ENCODE data around the gene PSMD5. TPM values are rescaled to one million over a fixed set of nuclear protein-coding genes. Genes with fewer than 3 reads are reported as not detected.

PSMD5 gene
- total RNA-seq, 1 experiment from 2014 or later, result 86.4 TPM

DNA sequence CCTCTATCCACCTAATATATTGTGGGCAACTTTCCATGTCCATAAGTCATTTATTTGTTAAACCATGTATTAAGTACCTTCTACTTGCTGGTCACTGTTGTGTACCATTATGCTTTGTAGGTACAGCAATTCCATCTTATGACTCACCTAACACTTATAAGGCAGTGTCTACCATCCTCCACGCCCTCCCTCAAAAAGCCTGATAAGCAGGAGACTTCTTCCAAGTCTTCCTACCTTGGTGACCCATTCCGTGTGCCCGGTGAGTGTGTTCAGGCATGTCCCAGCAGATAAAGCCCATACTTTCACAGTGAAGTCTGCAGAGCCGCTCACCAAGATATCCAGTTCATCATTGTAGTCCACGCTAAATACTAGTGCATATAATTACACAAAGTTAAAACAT, 66.9 kb downstream of the PSMD5 start:
- CTCF ChIA-PET, result no interaction called here
- H3K9me3 ChIP-seq (ENCODE audit: insufficient read depth, low read depth), result no peaks in the 10 kb centered on the region
- H2AFZ ChIP-seq, result no peak overlapping the region
- no peaks in the 10 kb centered on the region for H3K9me2 ChIP-seq (ENCODE audit: insufficient read depth)
- TF ChIP-seq, protein P1, sequence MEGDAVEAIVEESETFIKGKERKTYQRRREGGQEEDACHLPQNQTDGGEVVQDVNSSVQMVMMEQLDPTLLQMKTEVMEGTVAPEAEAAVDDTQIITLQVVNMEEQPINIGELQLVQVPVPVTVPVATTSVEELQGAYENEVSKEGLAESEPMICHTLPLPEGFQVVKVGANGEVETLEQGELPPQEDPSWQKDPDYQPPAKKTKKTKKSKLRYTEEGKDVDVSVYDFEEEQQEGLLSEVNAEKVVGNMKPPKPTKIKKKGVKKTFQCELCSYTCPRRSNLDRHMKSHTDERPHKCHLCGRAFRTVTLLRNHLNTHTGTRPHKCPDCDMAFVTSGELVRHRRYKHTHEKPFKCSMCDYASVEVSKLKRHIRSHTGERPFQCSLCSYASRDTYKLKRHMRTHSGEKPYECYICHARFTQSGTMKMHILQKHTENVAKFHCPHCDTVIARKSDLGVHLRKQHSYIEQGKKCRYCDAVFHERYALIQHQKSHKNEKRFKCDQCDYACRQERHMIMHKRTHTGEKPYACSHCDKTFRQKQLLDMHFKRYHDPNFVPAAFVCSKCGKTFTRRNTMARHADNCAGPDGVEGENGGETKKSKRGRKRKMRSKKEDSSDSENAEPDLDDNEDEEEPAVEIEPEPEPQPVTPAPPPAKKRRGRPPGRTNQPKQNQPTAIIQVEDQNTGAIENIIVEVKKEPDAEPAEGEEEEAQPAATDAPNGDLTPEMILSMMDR (conservative IDR thresholded peaks at IDR 0.05), result no peak
- TF ChIP-seq EZH2 (IDR thresholded peaks at IDR 0.05; ENCODE audit: low read depth), result no peak
- no peak overlapping the region for H3K27ac ChIP-seq
- peaks cover 8% of the 10 kb centered on the region; the same call in 1 of the 2 replicates for H4K20me1 ChIP-seq (ENCODE audit: insufficient read depth)
- H3K79me2 ChIP-seq (ENCODE audit: low read depth), result peaks cover 5% of the 10 kb centered on the region; the same call in 1 of the 2 replicates
- peaks cover 16% of the 10 kb centered on the region; the same call in 1 of the 2 replicates for H3F3A ChIP-seq (ENCODE audit: insufficient read depth, low read depth)
- BruUV-seq (replicated peaks), result no TSS peak
- no peak overlapping the region for H3K4me3 ChIP-seq
- no peaks in the 10 kb centered on the region for H3K27me3 ChIP-seq (ENCODE audit: insufficient read depth, low read depth)
- H3K4me1 ChIP-seq (replicated peaks; ENCODE audit: insufficient read depth), result 0 out of 2 replicates have a peak, but pooled peaks cover 10% of the 10 kb centered on the region
- H3K36me3 ChIP-seq (ENCODE audit: low read depth), result peaks cover 27% of the 10 kb centered on the region
- no peak overlapping the region for H3K4me2 ChIP-seq
- no peak for DNase-seq
- POLR2A ChIA-PET (ENCODE audit: unreplicated experiment), result no interaction called here
- intact Hi-C loops (cut with micrococcal nuclease; ENCODE audit: unreplicated experiment), result no loop called here

DNA sequence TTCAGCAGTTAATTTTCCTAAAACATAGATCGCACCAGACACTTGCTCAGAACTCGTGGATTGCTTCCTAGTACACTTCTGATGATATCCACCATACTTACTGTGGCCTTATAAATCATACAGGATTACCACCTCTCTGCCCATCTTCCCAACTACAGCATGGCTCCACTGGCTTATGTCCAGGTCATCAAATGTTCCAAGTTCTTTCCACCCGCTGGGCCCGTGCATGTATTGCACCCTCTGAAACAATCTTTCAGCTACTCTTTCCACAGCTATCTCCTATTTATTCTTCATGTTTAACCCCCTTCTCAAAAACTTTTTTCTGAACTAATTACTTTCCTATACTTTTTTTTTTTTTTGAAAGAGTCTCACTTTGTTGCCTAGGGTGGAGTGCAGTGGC, 68.0 kb downstream of the PSMD5 start:
- intact Hi-C loops (cut with micrococcal nuclease; ENCODE audit: unreplicated experiment), result no loop called here

DNA sequence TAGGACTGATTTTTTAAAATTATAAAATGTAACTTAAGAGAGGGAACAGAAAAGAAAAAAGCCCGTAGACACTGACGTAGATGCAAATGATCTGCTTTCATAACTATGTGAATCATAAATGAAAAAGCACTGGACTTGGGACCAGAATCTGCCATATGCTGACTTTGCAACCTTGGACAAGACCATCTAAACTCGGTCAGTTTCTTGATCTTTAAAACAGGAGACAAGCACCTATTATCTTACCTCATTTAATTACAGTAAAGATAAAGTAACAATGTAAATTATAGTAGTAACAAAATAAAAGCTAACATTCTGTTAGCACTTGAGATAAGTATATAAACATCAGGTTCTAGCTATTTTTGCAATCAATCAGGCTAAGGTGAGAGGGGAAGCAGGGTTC, 69.5 kb downstream of the PSMD5 start:
- Histone ChIP-seq H3K9me3 (ENCODE audit: insufficient read depth, low read depth) (no peaks in the 10 kb centered on the region), H3K4me3 (no peak overlapping the region), H3K79me2 (ENCODE audit: low read depth) (no peaks in the 10 kb centered on the region), H3K4me1 (replicated peaks; ENCODE audit: insufficient read depth) (peaks cover 17% of the 10 kb centered on the region), H3K9me2 (ENCODE audit: insufficient read depth) (no peaks in the 10 kb centered on the region), H3F3A (ENCODE audit: insufficient read depth, low read depth) (peaks cover 14% of the 10 kb centered on the region), H3K4me2 (no peak overlapping the region), H3K27me3 (ENCODE audit: insufficient read depth, low read depth) (no peaks in the 10 kb centered on the region), H2AFZ (no peak overlapping the region), H4K20me1 (ENCODE audit: insufficient read depth) (peaks cover under 1% of the 10 kb centered on the region; the same call in 1 of the 2 replicates), H3K36me3 (ENCODE audit: low read depth) (peaks cover 41% of the 10 kb centered on the region), H3K27ac (no peak overlapping the region)
- no peak for TF ChIP-seq EZH2 (IDR thresholded peaks at IDR 0.05; ENCODE audit: low read depth)
- TF ChIP-seq, protein P1 (conservative IDR thresholded peaks at IDR 0.05), result no peak
- ChIA-PET CTCF (no interaction called here), POLR2A (ENCODE audit: unreplicated experiment) (interaction anchor here (0.6 kb wide), 1 partner anchor 10 kb away, joined by 3 read pairs; no protein-coding TSS in a partner anchor)
- no peak for DNase-seq
- intact Hi-C loops (cut with micrococcal nuclease; ENCODE audit: unreplicated experiment), result no loop called here
- no TSS peak for BruUV-seq (replicated peaks)

More for the DNA sequence above, 68.0 kb downstream of the PSMD5 start:
- H3K27me3 ChIP-seq (ENCODE audit: insufficient read depth, low read depth), result no peaks in the 10 kb centered on the region
- H3F3A ChIP-seq (ENCODE audit: insufficient read depth, low read depth), result peaks cover 12% of the 10 kb centered on the region; the same call in 1 of the 2 replicates
- BruUV-seq (replicated peaks), result no TSS peak
- no peak overlapping the region for H3K27ac ChIP-seq
- H3K9me2 ChIP-seq (ENCODE audit: insufficient read depth), result no peaks in the 10 kb centered on the region
- H3K79me2 ChIP-seq (ENCODE audit: low read depth), result no peaks in the 10 kb centered on the region
- peaks cover 31% of the 10 kb centered on the region for H3K36me3 ChIP-seq (ENCODE audit: low read depth)
- TF ChIP-seq, protein P1 (conservative IDR thresholded peaks at IDR 0.05), result no peak
- TF ChIP-seq EZH2 (IDR thresholded peaks at IDR 0.05; ENCODE audit: low read depth), result no peak
- ChIA-PET CTCF (no interaction called here), POLR2A (ENCODE audit: unreplicated experiment) (no interaction called here)
- no peaks in the 10 kb centered on the region for H3K9me3 ChIP-seq (ENCODE audit: insufficient read depth, low read depth)
- no peak overlapping the region for H3K4me2 ChIP-seq
- no peak overlapping the region for H3K4me3 ChIP-seq
- H4K20me1 ChIP-seq (ENCODE audit: insufficient read depth), result peaks cover 8% of the 10 kb centered on the region; the same call in 1 of the 2 replicates
- H2AFZ ChIP-seq, result no peak overlapping the region
- DNase-seq, result no peak
- peaks cover 12% of the 10 kb centered on the region for H3K4me1 ChIP-seq (replicated peaks; ENCODE audit: insufficient read depth)

All from PC-9 (cell line).